Measurements from ENCODE around the gene HES5.

Gene HES5

DNA sequence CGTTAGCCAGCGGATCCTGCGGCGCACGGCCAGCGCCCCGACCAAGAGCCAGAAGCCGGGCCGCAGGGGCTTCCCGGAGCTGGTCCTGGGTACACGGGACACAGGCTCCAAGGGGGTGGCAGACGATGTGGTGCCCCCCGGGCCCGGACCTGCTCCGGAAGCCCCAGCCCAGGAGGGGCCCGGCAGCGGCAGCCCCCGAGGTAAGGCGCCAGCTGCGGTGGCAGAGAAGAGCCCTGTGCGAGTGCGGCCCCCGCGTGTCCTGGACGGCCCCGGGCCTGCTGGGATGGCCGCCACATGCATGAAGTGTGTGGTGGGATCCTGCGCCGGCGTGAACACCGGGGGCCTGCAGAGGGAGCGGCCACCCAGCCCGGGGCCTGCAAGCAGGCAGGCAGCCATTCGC lies 27.9 kb downstream of the HES5 start:
- no peak for DNase-seq
- Histone ChIP-seq H2BK15ac (ENCODE audit: low read depth, poor library complexity, severe bottlenecking) (no peak overlapping the region), H3K79me1 (replicated peaks; ENCODE audit: low read length, poor library complexity, severe bottlenecking) (no peaks in the 10 kb centered on the region), H3K36me3 (ENCODE audit: control insufficient read depth in 1 of 2, insufficient read depth in 2 of 2, low read depth in 1 of 2, low read length in 2 of 2) (peaks cover 0 to 60% of the 10 kb centered on the region in 2 experiments), H3K4ac (ENCODE audit: low read depth in 1 of 2, low read length in 2 of 2) (no peak overlapping the region), H3K14ac (ENCODE audit: low read length in 2 of 2) (no peak overlapping the region), H3K9me3 (ENCODE audit: control insufficient read depth, low read length) (no peaks in the 10 kb centered on the region), H3K4me3 (ENCODE audit: insufficient read depth in 1 of 2, low read depth in 1 of 2, low read length in 2 of 2) (no peak overlapping the region), H2BK5ac (ENCODE audit: low read depth, low read length, poor library complexity, severe bottlenecking) (no peak overlapping the region), H3K27me3 (ENCODE audit: control insufficient read depth in 1 of 2, insufficient read depth in 1 of 2, low read length in 2 of 2) (peaks cover 0 to 75% of the 10 kb centered on the region in 2 experiments), H3K9ac (ENCODE audit: low read length) (no peak overlapping the region), H4K91ac (ENCODE audit: low read length) (no peak overlapping the region), H2AK5ac (ENCODE audit: low read length, severe bottlenecking) (no peak overlapping the region), H2BK120ac (ENCODE audit: low read depth, low read length) (no peak overlapping the region), H3K4me1 (ENCODE audit: control insufficient read depth, insufficient read depth, low read depth, low read length) (peaks cover 27% of the 10 kb centered on the region), H3K18ac (ENCODE audit: low read depth in 1 of 2, low read length in 2 of 2) (no peak overlapping the region), H3K27ac (ENCODE audit: low read length, poor library complexity, severe bottlenecking) (no peak overlapping the region), H3K23ac (ENCODE audit: low read length in 2 of 2) (no peak overlapping the region), H2BK12ac (ENCODE audit: low read length in 2 of 2) (no peak overlapping the region), H2AFZ (ENCODE audit: low read depth, low read length) (no peak overlapping the region), H4K8ac (ENCODE audit: low read length) (no peak overlapping the region), H3K4me2 (ENCODE audit: low read length, poor library complexity, severe bottlenecking) (no peak overlapping the region)
- 92% methylated on average over 34 of the region's 34 CpGs for WGBS

DNA sequence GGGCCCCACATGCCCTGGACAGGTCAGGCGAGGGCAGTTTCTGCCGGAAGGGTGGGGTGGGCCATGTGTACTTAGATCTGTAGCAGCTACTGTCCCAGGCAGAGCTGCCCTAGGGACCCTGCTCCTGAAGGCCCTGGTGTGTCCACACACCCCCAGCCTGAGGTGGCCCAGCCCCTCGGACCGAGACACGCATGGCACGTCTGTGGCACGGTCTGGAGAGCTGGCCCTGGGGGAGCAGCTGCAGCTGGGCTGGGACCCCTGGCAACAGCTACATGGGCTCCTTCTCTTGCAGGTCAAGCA lies 28.3 kb downstream of the HES5 start:
- Histone ChIP-seq H3K9me3 (ENCODE audit: control insufficient read depth, low read length) (no peaks in the 10 kb centered on the region), H3K4me2 (ENCODE audit: low read length, poor library complexity, severe bottlenecking) (no peak overlapping the region)
- WGBS, result 82% methylated on average over 7 of the region's 7 CpGs

DNA sequence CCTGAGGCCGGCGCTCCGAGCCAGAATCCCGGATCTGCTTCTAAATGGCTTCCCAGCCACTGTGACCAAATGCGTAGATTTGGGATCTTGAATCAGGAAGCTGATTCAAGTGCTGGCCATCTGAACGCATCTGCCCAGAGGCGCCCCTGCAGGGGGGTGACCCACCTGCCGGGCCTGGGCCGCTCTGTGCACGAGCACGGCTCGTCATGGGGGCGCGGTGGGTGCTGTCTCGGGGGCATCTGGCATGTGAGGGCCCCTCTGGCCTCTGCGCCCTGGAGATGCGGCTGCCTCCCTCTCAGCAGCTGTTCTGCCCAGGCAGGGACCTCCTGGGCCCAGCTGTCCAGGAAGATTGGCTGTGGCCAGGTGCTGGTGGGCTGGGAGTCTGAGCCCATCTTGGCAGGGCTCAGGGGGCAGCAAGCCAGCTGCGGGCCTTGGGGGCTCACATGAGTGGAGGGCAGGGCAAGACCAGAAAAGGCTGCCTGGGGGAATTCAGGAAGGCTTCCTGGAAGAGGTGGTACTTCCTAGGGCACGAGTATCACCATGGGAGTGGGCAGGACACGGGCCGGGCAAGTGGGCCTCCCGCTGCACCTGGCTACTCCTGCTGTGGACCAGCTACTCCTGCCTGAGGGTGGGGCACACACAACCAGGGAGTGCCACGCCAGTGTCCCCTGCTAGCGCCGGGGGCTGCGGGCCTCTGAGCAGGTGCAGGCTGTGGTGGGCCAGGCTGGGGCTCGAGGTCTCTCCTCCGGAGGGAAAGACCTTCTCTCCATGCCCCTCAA lies 28.8 kb downstream of the HES5 start:
- Histone ChIP-seq H3K4me2 (ENCODE audit: low read length, poor library complexity, severe bottlenecking) (no peak overlapping the region), H2BK15ac (ENCODE audit: low read depth, poor library complexity, severe bottlenecking) (no peak overlapping the region), H3K79me1 (replicated peaks; ENCODE audit: low read length, poor library complexity, severe bottlenecking) (no peaks in the 10 kb centered on the region), H3K23ac (ENCODE audit: low read length in 2 of 2) (no peak overlapping the region), H3K4me3 (ENCODE audit: insufficient read depth in 1 of 2, low read depth in 1 of 2, low read length in 2 of 2) (no peak overlapping the region), H4K91ac (ENCODE audit: low read length) (no peak overlapping the region), H3K27ac (ENCODE audit: low read length, poor library complexity, severe bottlenecking) (no peak overlapping the region), H2BK5ac (ENCODE audit: low read depth, low read length, poor library complexity, severe bottlenecking) (no peak overlapping the region), H2BK12ac (ENCODE audit: low read length in 2 of 2) (no peak overlapping the region), H3K4me1 (ENCODE audit: control insufficient read depth, insufficient read depth, low read depth, low read length) (peaks cover 26% of the 10 kb centered on the region), H3K18ac (ENCODE audit: low read depth in 1 of 2, low read length in 2 of 2) (no peak overlapping the region), H2BK120ac (ENCODE audit: low read depth, low read length) (no peak overlapping the region), H3K14ac (ENCODE audit: low read length in 2 of 2) (no peak overlapping the region), H3K9ac (ENCODE audit: low read length) (no peak overlapping the region), H3K36me3 (ENCODE audit: control insufficient read depth in 1 of 2, insufficient read depth in 2 of 2, low read depth in 1 of 2, low read length in 2 of 2) (peaks cover 0 to 62% of the 10 kb centered on the region in 2 experiments), H3K4ac (ENCODE audit: low read depth in 1 of 2, low read length in 2 of 2) (no peak overlapping the region), H2AK5ac (ENCODE audit: low read length, severe bottlenecking) (no peak overlapping the region), H3K27me3 (ENCODE audit: control insufficient read depth in 1 of 2, insufficient read depth in 1 of 2, low read length in 2 of 2) (peaks cover 0 to 82% of the 10 kb centered on the region in 2 experiments), H2AFZ (ENCODE audit: low read depth, low read length) (no peak overlapping the region), H3K9me3 (ENCODE audit: control insufficient read depth, low read length) (no peaks in the 10 kb centered on the region), H4K8ac (ENCODE audit: low read length) (no peak overlapping the region)
- no peak for DNase-seq
- WGBS, result 83% methylated on average over 26 of the region's 28 CpGs

More for the DNA sequence above, 28.3 kb downstream of the HES5 start:
- no peak overlapping the region for H2AFZ ChIP-seq (ENCODE audit: low read depth, low read length)
- H3K4me1 ChIP-seq (ENCODE audit: control insufficient read depth, insufficient read depth, low read depth, low read length), result peaks cover 25% of the 10 kb centered on the region
- H3K9ac ChIP-seq (ENCODE audit: low read length), result no peak overlapping the region
- H3K27me3 ChIP-seq (ENCODE audit: control insufficient read depth in 1 of 2, insufficient read depth in 1 of 2, low read length in 2 of 2), result peaks cover 0 to 79% of the 10 kb centered on the region in 2 experiments
- DNase-seq, result no peak
- H4K91ac ChIP-seq (ENCODE audit: low read length), result no peak overlapping the region
- H2AK5ac ChIP-seq (ENCODE audit: low read length, severe bottlenecking), result no peak overlapping the region
- no peak overlapping the region for H3K14ac ChIP-seq (ENCODE audit: low read length in 2 of 2)
- no peak overlapping the region for H2BK15ac ChIP-seq (ENCODE audit: low read depth, poor library complexity, severe bottlenecking)
- H3K79me1 ChIP-seq (replicated peaks; ENCODE audit: low read length, poor library complexity, severe bottlenecking), result no peaks in the 10 kb centered on the region
- no peak overlapping the region for H3K27ac ChIP-seq (ENCODE audit: low read length, poor library complexity, severe bottlenecking)
- H2BK12ac ChIP-seq (ENCODE audit: low read length in 2 of 2), result no peak overlapping the region
- no peak overlapping the region for H3K23ac ChIP-seq (ENCODE audit: low read length in 2 of 2)
- H3K18ac ChIP-seq (ENCODE audit: low read depth in 1 of 2, low read length in 2 of 2), result no peak overlapping the region
- H3K36me3 ChIP-seq (ENCODE audit: control insufficient read depth in 1 of 2, insufficient read depth in 2 of 2, low read depth in 1 of 2, low read length in 2 of 2), result peaks cover 0 to 60% of the 10 kb centered on the region in 2 experiments
- no peak overlapping the region for H2BK5ac ChIP-seq (ENCODE audit: low read depth, low read length, poor library complexity, severe bottlenecking)
- H3K4me3 ChIP-seq (ENCODE audit: insufficient read depth in 1 of 2, low read depth in 1 of 2, low read length in 2 of 2), result no peak overlapping the region
- no peak overlapping the region for H3K4ac ChIP-seq (ENCODE audit: low read depth in 1 of 2, low read length in 2 of 2)
- no peak overlapping the region for H4K8ac ChIP-seq (ENCODE audit: low read length)
- H2BK120ac ChIP-seq (ENCODE audit: low read depth, low read length), result no peak overlapping the region

DNA sequence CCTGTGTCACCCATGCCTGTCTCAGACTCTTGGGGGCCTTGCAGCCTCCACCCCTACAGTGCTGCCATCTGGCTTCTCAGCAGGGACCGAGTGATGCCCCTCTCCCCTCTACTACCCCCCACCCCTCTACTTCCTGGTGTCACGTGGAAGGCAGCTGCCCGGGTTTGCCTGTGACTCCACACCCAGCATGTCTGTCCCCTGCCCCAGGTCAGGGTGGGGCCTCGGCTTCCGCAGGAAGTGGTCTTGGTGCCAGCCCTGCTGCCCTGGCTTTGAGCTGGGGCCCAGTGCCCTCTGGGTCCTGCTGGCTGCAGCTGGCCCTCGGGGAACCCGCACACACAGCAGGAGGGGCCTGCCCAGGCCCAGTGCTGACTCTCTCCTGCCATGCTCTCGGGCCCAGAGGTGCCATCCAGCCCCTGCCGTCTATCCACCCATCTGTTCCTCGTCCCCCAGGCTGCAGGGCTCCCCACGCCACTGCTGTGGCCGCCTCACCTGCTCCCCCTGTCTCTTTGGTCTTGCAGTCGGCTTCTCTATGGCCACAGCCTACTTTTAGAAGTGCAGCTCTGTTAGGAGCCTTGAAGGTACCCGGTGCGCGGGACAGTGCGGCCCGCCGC lies 30.0 kb downstream of the HES5 start:
- Histone ChIP-seq H3K9ac (ENCODE audit: low read length) (no peak overlapping the region), H3K27ac (ENCODE audit: low read length, poor library complexity, severe bottlenecking) (no peak overlapping the region), H2BK120ac (ENCODE audit: low read depth, low read length) (no peak overlapping the region), H3K23ac (ENCODE audit: low read length in 2 of 2) (no peak overlapping the region), H3K4me3 (ENCODE audit: insufficient read depth in 1 of 2, low read depth in 1 of 2, low read length in 2 of 2) (no peak overlapping the region), H3K79me1 (replicated peaks; ENCODE audit: low read length, poor library complexity, severe bottlenecking) (no peaks in the 10 kb centered on the region), H3K4me1 (ENCODE audit: control insufficient read depth, insufficient read depth, low read depth, low read length) (peaks cover 32% of the 10 kb centered on the region), H3K4me2 (ENCODE audit: low read length, poor library complexity, severe bottlenecking) (no peak overlapping the region), H2BK5ac (ENCODE audit: low read depth, low read length, poor library complexity, severe bottlenecking) (no peak overlapping the region), H3K27me3 (ENCODE audit: control insufficient read depth in 1 of 2, insufficient read depth in 1 of 2, low read length in 2 of 2) (peaks cover 0 to 73% of the 10 kb centered on the region in 2 experiments), H4K91ac (ENCODE audit: low read length) (no peak overlapping the region), H3K36me3 (ENCODE audit: control insufficient read depth in 1 of 2, insufficient read depth in 2 of 2, low read depth in 1 of 2, low read length in 2 of 2) (peaks cover 0 to 66% of the 10 kb centered on the region in 2 experiments), H4K8ac (ENCODE audit: low read length) (no peak overlapping the region), H3K9me3 (ENCODE audit: control insufficient read depth, low read length) (no peaks in the 10 kb centered on the region), H2AFZ (ENCODE audit: low read depth, low read length) (no peak overlapping the region), H3K18ac (ENCODE audit: low read depth in 1 of 2, low read length in 2 of 2) (no peak overlapping the region), H3K4ac (ENCODE audit: low read depth in 1 of 2, low read length in 2 of 2) (no peak overlapping the region), H3K14ac (ENCODE audit: low read length in 2 of 2) (no peak overlapping the region), H2AK5ac (ENCODE audit: low read length, severe bottlenecking) (no peak overlapping the region), H2BK12ac (ENCODE audit: low read length in 2 of 2) (no peak overlapping the region), H2BK15ac (ENCODE audit: low read depth, poor library complexity, severe bottlenecking) (no peak overlapping the region)
- no peak for DNase-seq
- WGBS, result 89% methylated on average over 19 of the region's 19 CpGs

Measured in mesenchymal stem cell (in vitro differentiated cells and primary cell).